GM21619 (cell line): Measurements from ENCODE around the gene PLEKHA6.

ENCODE experiments used
- ATAC-seq: cut with Tn5 transposase; IDR thresholded peaks from one replicate; pipeline ENCODE4 v1.9.1; 2021; ENCODE audit not compliant: unreplicated experiment

Gene PLEKHA6, protein sequence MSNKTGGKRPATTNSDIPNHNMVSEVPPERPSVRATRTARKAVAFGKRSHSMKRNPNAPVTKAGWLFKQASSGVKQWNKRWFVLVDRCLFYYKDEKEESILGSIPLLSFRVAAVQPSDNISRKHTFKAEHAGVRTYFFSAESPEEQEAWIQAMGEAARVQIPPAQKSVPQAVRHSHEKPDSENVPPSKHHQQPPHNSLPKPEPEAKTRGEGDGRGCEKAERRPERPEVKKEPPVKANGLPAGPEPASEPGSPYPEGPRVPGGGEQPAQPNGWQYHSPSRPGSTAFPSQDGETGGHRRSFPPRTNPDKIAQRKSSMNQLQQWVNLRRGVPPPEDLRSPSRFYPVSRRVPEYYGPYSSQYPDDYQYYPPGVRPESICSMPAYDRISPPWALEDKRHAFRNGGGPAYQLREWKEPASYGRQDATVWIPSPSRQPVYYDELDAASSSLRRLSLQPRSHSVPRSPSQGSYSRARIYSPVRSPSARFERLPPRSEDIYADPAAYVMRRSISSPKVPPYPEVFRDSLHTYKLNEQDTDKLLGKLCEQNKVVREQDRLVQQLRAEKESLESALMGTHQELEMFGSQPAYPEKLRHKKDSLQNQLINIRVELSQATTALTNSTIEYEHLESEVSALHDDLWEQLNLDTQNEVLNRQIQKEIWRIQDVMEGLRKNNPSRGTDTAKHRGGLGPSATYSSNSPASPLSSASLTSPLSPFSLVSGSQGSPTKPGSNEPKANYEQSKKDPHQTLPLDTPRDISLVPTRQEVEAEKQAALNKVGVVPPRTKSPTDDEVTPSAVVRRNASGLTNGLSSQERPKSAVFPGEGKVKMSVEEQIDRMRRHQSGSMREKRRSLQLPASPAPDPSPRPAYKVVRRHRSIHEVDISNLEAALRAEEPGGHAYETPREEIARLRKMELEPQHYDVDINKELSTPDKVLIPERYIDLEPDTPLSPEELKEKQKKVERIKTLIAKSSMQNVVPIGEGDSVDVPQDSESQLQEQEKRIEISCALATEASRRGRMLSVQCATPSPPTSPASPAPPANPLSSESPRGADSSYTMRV

DNA sequence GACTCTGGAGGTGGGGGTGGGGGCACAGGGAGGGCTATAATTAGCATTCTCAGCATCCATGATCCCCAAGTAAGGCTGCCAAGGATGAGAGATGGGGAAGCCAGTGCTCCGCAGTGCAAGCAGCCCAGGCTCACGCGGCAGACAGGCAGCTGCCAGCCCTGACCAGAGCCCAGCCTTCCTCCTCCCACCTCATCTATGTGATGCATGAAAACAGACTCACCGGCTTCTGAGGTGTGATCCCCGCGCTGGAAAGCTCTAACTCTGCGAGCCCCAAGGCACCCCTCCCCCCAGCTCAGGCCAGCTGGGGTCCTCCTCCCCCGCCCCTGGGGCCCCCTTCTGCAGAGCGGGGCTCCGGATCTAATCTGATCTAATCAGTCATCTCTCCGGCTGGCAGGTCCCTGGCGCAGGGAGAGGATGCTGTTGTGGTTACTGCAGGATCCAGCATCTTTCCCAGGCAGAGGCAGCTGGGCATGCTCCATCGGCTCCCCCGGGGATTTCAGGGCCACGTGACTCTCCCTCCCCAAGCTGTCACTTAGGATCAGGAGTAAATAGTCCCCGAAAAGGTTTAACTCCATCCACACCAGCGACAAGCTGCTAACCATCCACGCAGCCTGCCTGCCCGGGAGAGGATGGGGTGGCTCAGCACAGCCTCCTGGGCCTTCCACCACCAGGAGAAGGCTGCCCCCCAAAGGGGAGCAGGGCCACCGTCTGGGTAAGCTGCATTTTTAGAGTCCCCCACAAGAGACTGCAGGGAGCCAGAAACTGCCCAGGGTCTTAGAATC is at the start of gene PLEKHA6:
TSS of gene PLEKHA6 (minus strand) at position 456 of the 782 bp plus-strand sequence. CDS start 86,202 bp downstream, outside the sequence.
- no peak for ATAC-seq

DNA sequence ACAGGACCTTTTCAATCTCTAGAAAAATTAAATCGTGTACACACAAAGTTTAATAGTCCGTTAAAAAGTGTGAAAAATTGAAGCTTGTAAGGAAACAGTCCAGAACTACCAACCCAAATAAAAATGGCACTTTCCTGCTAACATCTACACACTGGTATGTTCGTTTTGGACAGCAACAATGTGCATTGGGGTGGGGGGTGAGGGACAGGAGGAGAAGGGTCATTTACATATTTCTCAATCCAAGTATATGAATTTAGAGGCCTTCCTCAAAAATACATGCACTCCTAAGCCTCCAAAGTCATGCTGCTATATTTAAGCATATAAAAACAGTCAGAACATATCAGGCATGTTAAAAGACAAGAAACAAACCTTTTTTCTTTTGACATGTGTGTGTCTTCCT is 49.4 kb upstream of the PLEKHA6 start:
- no peak for ATAC-seq

DNA sequence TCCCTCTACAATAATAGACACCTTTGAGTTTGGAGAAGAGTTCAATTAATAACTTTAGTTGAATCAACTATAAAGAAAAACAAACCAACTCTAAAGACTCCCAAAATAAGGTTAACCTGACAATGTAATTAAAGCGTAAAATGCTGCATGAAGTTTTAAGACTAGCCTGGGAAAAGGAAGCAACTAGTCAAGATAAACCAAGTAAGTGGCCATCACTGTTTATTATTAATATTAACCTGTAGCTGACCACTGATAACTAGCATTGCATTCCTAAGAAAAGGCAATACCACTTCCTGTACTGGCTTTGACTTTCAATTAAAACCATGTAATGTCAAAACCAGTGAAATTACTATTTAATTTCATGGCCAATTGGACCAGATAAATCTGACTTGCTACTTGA is 48.9 kb upstream of the PLEKHA6 start:
- no peak for ATAC-seq

DNA sequence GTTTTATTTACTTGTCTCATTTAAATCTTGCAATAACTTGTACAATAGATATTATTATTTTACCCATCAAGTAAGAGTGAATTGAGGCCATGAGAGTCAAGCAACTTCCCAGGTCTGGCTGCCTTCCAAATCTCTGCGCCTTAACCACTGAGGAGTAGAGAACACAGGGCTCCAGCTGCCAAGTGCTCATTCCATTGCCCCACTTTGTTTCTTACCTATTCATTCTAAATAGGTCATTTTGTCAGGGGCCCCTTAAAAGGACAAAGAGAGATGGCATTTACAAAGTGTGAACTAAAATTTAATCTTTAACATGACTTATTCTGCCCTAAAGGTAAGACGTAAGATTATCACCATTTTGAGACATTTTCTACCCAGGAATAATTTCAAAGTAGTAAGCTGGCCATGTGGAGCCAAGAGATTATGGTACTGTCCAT is 48.4 kb upstream of the PLEKHA6 start:
- ATAC-seq: no peak

DNA sequence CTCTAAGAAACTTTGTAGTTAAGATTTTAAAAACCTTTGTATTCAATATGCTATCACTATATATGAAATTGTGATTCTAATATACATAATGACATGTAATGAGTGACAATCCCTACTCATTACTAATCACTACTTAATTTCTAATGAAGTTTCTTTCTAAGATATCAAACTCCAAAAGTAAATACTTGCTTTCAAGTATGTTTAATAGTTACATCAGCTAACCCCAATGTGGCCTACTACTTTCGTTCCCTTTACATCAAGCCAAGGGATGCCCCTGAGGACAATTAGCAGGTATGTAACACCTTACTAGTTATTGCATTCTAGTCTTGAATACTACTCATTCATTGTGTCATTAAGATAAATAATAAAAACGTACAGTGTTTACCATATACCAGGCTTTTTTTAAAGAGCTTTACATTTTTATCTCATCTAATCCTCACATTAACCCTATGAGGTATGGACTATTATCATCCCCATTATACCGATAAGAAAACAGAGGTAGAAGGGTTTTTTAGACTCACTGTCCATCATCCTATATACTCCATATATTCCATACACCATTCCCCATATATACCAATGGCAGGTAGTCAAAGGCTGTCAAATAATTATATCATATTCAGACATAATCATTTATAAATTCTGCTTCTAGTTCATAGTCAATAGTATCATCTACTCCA is 47.7 kb upstream of the PLEKHA6 start:
- ATAC-seq: no peak

DNA sequence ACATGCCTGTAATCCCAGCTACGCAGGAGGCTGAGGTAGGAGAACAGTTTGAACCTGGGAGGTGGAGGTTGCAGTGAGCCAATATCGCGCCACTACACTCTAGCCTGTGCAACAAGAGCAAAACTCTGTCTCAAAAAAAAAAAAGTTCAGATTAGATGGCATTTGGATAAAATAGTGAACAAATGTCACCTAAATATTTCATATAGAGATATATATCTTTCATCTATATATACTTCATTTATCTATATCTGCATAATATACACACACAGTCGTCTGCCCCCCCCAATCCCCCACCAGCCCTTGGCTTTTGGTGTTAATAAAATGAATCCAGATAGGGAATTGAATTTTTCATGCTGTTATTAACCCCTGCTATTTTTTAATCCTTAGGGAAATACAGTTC is 46.9 kb upstream of the PLEKHA6 start:
- no peak for ATAC-seq

DNA sequence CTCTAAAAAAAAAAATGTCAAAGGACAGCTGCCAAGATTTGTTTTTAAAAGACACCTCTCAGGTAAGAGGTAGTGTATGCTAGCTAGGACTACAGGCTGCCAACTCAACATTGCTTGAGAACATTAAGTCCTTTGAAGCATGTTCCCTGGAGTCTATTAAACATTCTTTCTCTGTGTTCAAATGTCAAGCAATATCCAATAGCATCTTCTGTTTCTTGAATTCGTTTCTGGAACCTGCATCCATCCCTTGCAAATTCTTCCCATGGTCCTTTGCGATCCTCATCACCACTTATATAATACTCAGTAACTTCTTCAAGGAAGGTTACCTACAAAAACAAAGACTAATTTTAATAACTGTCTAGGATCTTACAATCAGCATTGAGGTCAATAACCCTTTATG is 46.3 kb upstream of the PLEKHA6 start:
- no peak for ATAC-seq

DNA sequence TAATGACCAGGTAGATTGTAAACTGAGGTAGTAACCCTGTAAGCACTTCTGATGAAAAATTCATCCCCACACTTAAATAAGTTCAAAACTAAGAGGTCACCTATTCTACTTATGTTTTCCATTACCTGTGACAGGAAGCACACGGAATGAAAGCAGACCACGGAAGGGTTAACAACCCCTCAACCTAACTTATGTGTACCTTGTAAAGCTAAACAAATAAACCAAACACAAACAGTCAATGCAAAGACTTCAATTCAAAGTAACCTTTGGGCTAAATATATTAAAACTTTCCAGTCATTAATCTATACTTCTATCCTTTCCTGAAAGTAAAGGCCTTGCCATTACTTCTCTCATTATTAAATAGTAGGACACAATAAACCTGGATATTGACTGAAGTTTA is 44.9 kb upstream of the PLEKHA6 start:
- no peak for ATAC-seq

DNA sequence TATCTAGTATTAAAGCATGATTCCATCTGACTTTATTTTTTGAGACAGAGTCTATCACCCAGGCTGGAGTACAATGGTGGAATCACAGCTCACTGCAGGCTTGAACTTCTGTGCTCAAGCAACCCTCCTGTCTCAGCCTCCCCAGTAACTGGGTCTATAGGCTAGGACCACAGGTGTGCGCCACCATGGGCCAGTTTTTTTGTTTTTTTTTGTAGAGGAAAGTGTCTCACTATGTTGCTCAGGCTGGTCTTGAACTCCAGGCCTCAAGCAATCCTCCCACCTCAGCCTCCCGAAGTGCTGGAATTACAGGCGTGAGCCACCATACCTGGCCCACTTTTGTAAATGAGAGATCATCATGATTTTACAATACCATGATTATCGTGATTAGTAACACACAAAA is 42.7 kb upstream of the PLEKHA6 start:
- ATAC-seq: no peak

DNA sequence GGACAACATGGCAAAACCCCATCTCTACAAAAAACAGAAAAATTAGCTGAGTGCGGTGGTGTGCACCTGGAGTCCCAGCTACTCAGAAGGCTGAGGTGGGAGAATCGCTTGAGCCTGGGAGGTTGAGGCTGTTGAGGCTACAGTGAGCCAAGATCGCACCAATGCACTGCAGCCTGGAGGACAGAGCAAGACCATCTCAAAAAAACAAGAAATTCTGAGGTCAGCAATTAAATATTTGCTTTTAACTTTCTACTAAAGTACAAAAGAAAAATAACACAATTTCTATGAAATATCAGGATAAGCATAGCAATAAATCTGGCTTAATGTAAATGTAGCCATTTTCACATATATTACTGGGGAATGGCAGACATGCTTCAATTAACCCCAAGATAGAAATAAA is 42.0 kb upstream of the PLEKHA6 start:
- no peak for ATAC-seq

DNA sequence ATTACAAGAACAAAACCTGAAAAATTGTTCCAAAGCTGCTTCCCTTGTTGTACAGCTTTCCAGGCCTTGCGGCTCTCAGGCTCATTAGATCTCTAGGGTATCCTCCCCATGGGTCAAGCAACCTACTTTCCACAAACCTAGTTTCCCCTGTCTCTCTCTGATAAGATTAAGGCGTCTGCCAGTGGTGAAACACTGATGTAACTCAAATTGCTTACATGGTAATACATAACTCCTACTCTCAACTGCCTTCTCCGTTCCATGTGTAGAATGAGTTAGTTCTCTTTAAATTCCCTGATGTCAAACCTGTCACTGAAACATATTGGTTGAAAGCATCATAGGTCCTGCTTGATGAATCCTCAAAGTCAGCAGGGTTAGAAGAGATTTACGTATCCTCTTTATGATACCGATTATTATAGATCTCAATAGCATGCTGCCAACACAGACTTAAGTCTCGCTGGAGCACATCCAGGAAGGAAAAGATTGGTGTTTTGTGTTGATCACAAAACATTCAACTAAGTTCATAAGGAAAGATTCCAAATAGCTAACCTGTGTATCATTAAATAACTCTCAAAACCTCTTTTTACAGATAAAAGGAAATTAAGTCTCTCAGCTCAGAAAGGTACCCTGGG is 41.3 kb upstream of the PLEKHA6 start:
- ATAC-seq: no peak

DNA sequence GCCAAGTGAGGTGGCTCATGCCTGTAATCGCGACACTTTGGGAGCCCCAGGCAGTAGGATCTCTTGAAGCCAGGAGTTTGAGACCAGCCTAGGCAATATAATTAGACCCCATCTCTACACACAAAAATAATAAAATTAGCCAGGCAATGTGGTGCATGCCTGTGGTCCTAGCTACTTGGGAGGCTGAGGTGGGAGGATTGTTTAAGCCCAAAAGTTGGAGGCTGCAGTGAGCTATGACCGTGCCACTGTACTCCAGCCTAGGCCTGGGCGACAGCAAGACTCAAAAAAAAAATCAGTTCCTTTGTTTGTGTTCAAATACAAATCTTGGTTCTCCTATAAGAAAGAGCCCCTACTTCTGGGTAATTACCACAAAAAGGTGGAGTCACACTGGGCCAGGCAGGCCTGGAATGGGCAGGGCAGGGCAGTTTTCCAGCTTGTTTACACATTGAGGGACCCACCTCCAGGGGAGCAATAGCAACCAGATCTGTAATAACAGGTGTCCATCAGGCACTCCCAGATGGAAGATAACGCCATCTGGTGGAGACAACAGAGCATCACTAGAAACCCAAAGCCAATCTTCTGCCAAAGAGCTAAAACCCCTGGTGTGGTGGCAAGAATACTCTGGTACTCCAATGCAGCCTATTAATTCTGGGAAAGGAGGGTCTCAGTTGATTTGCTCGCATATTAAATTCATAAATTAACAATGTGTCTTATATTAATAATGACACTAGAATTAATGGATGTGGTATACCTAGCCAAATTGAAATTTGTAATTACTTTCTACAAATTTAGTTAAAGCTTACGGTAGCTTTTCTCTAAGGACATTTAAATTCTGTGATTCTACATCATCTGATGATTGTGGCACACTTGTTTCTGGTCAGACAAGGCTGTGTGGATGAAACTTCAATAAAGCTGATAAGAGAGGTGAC is 38.7 kb upstream of the PLEKHA6 start:
- peak; percentile 88 for ATAC-seq

DNA sequence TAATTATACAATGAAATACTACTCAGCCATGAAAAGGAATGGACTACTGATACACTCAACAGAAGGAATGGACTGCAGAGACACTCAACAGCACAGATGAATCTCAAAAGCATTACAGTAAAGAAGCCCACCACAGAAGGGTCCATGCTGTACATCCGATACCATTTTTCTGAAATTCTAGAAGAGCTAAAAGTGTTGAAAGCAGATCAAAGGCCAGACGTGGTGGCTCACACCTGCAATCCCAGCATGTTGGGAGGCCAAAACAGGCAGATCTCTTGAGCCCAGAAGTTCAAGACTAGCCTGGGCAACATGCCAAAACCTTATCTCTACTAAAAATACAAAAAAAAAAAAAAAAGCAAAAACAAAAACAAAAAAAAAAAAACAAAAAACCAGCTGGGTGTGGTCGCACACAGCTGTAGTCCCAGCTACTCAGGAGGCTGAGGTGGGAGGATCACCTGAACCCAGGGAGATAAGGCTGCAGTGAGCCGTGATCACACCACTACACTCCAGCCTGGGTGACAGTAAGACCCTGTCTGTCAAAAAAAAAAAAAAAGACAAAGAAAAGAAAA is 36.4 kb upstream of the PLEKHA6 start:
- no peak for ATAC-seq

DNA sequence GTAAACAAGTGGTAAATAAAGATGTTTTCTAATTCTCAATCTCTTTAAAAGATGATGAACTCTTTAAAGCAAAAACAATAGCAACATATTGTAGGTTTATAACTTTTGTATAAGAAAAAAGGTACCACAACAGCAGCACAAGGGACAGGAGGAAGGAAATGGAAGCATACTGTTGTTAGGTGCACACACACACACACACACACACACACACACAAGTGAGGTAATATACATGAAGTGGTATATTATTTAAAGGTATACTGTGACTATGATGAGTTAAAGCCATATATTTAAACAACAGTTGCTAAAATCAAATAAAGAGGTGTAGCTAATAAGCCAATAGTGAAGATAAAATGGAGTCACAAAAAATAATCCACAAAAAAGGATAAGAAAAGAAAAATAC is 31.9 kb upstream of the PLEKHA6 start:
- ATAC-seq: no peak

DNA sequence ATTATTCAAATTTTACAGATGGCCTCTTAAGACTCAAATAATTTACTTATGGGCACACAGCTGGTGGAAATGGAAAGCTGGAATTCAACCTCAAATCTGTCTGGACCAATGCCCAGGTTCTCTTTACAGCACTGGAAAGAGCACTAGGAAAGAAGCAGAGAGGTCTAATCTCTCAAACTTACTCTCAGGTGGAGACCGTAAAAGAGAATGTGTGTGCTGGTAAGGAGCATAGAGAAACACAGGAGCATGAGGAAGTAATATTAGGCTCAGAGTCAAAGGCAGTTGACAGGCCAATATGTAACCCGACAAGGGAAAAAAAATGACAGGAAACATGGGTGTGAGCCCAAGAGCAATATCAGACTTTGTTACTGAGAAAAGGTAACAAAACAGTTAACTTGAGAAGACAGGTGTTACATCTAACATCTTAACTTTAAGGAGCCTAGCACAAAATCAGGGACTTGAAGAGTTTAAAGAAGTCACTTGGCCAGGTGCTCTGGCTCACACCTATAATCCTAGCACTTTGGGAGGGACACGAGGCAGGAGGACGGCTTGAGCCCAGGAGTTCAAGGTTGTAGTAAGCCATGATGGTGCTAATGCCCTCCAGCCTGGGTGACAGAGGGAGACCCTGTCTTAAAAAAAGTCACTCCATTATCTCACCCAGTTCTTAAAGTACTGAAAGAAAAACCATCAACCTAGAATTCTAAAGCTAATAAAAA is 31.2 kb upstream of the PLEKHA6 start:
- ATAC-seq: no peak

DNA sequence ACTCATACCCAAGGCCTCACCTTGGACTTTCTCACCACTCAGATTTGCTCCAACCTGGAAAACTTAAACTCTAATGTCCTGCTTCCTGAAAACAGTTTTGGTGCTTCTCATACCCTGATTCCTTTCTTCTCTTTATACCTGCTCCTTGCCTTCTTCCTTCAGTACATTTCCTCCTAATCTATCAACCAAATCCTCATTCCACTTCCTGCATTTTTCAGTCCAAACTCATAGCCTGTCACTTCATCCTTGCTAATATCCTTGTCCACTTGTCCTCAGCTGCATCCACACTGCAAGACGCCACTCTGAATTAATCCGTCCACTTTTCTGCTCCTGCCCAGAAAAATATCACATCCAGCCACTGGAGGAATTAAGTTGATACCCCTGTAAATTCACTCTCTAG is 26.0 kb upstream of the PLEKHA6 start:
- ATAC-seq: no peak

DNA sequence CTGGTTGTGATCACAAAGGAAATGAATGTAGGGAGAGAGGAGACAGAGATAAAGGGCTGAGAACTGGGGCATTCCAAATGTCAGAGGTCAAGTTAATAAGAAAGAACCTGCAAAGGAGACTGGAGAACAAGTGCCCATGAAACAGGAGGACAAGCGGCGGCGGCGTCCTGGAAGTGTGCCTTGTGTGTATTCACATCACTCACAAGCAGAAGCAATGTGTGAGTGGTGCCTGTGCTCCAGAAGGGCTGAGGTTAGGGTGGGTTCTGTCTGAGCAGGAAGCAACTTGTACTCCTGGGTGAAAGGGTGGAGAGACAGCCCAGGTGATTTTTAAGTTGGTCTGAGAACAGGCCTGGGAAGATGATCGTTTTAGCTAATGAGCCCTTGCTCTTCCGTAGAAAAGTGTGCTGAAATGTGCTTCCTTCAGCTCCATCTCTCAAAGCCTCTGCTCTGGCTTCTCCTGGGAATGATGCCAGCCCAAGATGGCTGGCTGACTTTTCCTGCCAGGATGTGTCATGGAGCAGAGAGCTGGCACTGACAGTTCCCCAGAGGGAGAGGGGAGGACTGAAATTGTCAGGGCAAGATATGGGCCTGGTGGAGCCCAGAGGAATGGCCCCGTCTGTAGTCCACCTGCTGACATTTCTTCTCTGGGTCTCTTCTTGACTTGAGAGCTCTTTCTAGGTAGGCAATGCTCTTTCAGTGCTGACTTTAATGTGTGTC is 25.1 kb upstream of the PLEKHA6 start:
- ATAC-seq: no peak
